Hematopoietic multipotent progenitor cell (in vitro differentiated cells): ENCODE measurements around the gene SMIM12. TPM values are rescaled to one million over a fixed set of nuclear protein-coding genes. Genes with fewer than 3 reads are reported as not detected.

Experiments
- DNase-seq, 3 donors: peaks; one replicate each; pipeline ENCODE4 v3.0.0-alpha.2; 2011 to 2015; ENCODE audit warnings: low read depth in 2 of 3, low spot score in 2 of 3
- total RNA-seq: library from RNA; depleted of rRNA; stranded (reverse); fragments of >200 nt; gene quantifications from one replicate; pipeline ENCODE4 v1.2.3, GENCODE V29; 2012

Gene SMIM12, protein sequence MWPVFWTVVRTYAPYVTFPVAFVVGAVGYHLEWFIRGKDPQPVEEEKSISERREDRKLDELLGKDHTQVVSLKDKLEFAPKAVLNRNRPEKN
- 40.7 TPM for total RNA-seq

DNA sequence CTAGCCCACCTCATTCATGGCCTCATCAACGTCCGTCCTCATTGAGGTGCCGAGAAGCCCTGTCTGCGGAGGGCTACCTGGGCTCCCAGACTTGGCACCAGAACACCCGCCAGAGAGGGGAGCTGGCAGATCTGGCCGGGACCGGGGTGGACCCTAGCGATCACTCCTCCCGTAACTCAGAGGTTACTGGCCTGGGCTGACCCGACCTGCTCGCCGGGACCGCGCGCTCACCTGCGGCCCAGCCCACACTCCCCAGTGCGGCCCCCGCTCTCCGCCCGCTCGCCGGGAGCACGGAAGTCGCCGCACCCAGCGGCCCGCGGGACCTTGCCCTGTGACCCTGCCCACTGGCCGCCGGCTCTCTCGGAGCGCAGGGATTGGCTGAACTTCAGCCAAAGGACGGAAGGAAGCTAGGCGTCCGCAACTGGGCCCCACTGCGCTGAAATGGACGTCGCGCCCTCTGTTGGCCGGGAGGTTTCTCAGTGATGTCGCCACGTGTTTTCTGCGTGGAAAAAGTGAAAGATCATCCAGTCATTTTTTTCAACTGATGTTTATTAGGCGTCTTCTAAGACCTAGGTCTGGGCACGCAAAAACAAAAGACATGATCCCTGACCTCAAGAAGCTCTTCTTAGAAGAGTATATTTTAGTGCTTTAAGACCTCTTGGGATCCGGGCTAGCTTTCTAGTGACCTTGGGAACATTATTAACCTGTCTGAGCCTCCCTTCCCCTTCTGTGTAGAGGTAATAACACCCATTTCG is at the start of gene SMIM12:
TSS of gene SMIM12 (minus strand) at position 304 of the 755 bp plus-strand sequence. CDS start 3,772 bp downstream, outside the sequence.
- peak; percentile 75 to 94 (median 90) for DNase-seq

DNA sequence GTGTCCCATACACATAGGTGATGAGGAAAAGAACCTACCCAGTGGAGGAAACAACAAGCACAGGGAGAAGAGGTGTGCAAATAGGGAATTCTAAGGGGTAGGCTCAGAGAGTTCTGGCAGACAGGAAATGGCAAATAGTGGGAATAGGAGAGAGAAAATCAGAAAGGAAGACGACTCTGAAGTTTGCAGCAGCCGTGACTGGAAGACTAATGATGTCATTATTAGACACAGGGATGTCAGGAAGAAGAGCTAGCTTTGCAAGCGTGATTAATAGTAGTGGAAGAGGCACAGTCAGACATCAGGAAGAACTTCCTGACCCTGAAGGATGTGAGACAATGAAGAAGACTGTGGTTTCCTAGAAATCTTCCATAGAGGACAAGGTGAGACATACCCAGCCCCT is 48.8 kb upstream of the SMIM12 start:
- DNase-seq, result no peak

DNA sequence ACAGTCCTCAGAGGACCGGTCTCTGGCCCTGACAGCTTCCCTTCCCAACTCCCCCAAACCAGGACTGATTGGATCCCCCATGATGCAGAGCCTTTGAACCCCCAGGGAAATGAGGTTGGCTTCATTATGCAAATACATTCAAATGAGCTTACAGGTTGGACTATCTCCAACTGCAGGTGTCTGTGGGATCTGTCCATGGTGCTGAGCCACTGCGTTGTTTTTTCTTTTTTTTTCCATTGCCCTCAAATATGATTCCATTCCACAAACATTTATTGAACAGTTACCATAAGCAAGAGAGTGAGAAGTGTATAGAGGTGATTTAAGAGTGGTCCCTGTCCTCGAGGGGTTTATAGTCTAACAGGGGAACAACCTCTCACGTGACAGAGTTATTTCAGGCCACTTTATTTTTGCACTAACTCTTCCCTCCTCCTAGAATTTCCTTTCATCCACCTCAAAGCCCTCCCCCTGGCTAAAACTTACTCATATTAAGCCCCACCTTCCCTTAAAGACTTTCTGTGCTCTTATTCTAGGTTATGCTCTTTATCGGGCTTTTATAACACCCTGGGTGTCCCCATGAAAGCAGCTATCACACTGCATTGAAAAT is 48.0 kb upstream of the SMIM12 start:
- peak in 1 of 3 donors; percentile 41 for DNase-seq

DNA sequence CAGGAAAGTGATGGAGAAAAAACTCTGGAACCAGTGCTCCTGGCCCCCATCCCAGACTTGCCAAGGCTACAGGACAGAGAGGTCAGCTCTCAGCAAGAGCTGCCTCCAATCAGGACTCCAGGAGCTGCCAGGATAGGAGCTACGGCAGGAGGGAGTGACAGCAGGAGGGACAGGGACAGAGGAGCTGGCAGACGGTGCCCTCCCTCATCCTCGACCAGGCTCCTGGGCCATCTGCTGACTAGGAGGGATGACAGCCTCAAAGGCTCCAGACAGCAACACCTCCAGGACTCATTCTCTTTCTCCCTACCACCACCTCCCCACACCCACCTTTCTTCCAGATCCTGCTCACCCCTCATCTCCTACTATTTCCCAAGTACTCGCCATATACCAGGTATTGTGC is 47.2 kb upstream of the SMIM12 start:
- no peak for DNase-seq

DNA sequence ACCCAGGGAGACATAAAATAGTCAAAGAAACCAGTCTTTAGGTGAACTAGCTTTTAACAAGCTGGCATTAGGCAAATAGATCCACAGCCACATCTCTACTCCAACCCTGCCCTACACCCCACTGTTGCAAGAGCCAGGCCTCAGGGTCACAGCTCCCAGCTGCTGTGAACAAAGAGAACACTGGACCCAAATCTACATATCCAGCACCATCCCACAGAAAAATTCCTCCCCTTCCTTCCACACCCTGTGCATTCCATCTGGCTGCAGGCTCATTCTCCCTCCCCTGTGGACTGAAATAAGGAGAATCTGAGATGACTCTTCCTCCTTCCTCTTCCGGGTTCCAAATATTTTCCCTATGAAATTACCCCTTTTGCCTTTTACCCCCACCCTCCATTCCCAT is 46.7 kb upstream of the SMIM12 start:
- DNase-seq, result no peak

DNA sequence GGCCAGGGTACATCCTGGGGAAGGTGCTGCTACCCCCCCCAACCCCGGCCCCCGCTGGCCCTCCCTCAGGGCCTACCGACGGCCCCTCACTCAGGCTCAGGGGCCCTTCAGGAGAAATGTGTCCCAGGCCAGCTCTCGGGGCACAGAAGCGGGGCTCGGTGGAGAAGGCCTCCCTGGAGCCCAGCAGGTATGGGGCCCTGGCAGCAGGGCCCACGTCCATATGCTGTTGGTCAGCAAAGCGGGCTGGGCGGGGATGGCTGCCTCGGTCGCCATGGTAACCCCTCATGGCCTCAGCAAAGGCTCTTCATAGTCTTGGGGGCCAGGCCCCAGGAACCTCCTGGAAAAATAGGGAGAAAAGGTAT is 45.5 kb upstream of the SMIM12 start:
- no peak for DNase-seq

DNA sequence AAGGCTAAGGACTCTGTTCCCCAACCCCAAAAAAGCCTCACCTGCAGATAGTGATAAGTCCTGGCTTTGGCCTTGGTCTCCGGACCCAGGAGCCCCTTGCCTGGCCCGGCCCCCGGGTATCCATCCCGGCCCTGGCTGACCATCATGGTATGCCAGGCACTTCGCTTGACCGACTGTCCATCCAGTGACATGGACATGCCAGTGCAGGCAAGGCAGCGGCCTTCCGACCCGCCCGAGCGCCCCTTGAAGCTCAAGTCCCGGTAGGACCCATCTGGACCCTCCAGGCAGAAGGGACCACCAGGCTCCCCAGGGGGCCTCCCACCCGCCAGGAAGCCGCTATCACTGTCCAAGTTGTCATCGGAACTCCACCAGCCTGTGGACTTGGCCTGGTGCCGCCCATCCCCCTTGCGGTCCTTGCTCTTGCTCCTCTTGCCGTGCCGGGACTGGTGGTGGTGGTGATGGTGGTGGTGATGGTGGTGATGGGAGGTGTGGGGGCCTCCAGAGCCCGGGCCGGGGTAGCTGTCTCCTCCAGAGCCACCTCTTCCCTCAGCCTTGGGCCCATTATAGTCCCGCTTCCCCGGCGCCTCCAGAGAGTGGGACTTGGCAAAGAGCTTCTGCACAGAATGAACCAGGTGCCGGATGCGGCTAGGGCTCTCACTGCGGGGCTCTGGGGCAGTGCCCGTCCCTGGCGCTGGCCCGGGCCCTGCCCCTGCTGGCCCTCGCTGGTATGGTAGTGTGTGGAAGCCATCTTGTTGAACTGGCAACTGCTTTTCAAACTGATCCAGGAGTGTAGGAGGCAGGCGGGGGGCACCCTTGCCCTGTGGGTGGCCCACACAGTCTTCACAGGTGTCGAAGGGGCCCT is 44.9 kb upstream of the SMIM12 start:
- no peak for DNase-seq

DNA sequence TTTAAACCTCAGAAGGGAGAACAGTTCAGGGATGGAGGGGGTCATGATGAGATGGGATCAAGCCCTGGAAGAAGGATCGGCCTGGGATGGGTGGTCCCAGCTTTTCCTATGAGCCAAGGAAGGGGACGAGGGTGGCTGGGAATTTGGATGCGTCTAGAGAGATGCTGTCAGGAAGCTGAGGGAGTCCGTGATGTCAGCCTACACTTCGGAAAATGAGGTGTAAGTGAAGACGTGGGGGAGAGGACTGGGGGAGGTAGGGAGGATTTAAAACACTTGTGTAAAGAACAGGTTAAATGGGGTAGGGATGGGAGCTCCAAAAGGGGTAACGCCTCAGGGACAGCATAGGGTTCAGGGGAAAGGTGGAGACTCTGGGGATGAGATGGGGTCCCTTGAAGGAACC is 42.4 kb upstream of the SMIM12 start:
- DNase-seq, result no peak

DNA sequence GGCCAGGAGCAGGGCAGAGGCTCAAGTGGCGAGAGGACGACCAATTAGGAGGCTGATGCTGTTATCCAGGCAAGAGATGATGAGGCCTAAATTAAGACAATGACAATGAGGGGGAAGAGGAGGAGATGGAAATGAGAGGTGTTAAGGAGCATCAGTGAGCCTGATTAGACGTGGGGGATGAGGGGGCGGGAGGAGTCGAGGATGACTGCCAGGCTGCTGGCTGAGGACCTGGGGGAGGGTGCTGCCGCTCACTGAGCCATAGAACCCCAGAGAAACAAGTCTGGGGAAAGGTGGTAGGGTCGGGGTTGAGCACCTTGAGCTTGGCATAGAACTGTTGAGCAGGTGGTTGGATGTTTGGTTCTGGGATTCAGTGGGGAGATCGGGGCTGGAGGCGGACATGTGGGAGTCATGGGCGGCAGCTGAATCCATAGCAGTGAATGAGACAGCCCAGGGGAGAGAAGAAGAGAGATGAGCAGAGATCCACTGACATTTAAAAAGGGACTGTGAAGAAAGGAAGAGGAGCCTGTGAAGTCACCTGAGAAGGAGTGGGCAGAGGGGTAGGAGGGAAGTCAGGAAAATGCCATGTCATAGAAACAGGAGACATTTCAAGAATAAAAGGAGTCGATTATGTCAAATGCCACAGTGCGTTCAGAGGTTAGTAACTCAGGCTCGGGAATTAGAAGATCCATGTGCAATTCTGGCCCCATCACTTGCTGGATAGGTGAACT is 41.4 kb upstream of the SMIM12 start:
- DNase-seq, result no peak

DNA sequence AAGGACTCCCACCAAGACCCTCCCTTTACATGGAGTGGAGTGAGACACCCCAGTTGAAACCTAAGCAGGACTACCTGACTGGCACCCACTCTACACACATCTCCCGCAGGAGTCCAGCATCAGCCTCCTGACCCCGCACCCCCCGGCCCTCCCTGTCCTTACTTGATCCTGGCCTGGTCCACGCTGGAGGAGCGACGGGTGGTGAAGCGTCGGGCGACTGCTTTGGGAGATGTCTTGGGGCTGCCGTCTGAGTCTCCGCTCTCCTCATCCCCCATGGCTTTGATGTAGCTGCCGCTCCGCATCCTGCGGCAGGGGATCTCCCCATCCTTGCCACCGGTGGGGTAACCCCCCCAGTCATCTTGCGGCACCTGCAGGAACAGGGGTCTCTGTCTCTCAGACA is 40.4 kb upstream of the SMIM12 start:
- no peak for DNase-seq

DNA sequence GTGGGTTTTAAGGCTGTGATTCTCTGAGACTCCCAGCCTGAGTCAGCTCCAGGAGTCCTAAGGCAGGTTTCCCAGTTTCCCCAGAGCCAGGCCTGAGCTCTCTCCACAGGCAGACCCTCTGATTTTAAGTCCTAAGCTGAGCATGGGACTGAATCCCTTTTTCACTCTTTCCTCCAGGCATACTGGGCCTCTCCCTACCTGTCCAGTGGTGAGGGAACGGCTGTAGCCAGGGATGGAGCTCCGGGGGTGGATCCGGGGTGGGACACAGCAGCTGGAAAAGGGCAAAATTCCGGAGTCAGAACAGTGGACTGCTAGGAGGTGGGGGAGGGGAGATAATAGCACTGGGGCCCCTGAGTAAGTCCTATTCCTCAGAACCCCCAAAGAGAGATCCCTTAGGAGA is 39.9 kb upstream of the SMIM12 start:
- DNase-seq, result no peak

DNA sequence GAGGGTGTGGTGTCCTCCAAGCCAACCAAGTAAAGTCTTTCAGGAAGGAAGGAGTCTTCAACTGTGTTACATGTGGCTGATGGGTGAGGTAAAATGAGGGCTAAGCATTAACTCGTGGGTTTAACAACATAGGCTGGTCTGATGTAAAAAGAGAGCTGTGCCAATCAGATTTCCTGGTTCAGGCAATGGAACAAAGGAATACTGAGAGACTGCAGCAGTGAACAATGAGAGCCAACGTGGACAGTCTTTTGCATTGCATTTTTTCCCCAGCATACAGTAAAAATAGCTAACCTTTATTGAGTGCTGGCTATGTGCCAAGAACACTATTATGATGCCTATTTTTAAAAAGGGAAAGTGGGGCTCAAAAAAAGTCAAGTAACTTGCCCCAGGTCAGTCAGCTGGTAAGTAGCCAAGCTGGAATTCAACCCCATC is 38.8 kb upstream of the SMIM12 start:
- DNase-seq, result no peak

DNA sequence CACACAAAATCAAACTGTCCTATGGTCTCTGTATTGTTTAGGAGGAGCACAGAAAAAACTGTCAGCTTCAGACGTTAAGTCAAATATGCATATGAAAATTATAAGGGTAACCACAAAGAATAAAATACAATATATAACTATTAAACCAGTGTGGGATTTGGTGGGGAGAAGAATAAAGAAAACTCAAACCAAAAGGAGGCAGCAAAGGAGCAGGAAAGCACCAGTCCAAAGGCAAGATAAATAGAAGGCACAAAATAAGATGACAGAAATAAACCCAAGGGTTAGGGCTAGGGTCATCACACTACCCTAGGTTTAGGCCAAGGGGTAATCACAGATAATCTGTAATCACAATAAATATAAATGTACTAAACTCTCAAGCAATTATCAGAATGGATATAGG is 37.1 kb upstream of the SMIM12 start:
- peak in 1 of 3 donors; percentile 26 for DNase-seq

DNA sequence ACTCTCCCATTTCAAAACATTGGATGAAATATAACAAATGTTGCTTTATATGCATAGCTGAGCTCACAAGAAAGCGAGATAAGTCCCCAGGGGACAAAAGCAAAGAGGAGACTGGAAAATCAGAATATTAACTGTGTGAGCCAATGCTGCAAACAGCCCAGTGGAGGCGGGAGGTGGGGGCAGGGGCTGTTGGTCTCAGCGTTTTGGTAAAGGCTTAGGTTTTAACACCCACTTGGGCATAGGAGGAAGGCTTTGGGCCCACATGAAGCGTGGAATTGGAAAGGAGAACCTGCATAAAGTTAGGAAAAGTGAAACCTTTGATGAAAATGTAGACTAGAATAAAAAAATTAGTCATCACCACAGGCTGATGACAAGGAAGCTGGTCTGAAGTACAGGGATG is 30.2 kb upstream of the SMIM12 start:
- no peak for DNase-seq

DNA sequence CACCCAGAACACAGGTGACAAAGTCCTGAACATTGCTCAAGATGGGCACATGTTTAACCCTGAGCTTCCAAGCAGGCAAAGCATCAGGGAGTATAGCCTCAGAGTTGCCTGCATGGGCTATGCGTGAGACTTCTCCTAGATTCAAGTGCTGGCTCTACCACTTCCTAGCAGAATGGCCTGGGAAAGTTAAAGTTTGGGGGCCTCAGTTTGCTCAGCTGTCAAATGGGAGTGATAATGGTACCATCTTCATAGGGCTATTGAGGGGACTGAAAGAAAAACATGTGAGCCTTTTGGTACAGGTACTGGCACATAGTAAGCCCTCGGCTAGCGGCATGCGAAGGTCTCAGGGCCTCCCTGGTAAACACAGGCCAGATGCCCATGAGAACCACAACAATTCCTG is 28.0 kb upstream of the SMIM12 start:
- no peak for DNase-seq

DNA sequence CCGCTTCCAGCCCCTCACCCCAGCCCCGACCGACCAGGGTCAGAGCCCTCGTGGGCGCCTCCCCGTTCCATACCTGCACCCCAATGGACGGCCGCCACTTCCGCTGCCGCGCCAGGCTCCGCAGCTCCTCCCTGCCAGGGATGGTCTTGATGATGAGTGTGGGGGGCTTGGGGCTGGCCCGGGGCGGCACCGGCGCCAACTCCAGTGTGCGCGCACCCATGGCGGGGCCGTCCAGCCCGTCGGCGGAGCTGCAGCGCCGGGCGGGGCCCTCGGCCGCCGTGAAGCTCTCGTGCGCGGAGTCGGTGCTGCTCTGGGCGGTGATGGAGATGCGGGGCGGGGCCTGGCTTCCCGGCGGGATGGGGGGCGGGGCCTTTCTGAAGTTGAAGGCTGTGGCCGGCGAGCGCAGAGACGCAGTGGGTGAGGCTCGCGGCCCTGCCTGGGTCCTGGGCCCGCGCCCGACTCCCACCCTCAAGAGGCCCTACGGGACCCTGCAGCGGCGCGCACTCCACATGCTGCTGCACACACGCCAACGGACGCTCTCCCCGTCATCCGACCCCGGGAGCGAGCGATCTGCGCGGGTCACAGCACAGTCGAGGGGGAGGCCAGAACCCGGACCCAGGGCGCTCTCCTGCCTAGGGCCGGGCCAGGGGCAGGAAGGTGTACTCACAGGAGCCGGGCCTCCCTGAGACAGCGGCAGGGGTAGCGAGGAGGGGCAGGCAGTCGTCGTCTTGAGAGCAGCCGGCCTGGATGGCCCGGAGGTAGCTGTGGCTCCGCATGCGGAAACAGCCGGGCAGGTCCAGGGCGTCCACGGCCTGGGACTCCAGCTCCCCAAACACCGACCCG is 26.1 kb upstream of the SMIM12 start:
- DNase-seq, result no peak

DNA sequence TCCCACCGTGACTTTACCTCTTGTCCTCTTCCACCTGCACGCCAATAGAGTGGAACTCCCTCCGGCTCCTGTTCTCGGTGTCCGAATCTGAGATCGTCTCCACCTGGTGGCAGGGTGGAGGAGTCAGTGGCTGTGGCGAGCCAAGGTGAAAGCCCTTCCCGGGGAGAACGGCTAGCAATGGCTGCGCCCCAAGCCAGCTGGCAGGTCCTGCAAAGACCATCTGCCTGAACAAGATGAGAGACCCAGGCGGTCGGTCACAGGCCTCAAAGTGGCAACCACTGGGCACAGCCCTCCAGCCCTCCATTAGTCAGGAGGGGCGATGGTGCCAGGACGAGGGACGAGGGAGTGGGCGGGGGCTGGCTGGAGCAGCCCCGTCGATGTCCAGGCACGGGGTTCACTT is 25.4 kb upstream of the SMIM12 start:
- DNase-seq, result no peak

DNA sequence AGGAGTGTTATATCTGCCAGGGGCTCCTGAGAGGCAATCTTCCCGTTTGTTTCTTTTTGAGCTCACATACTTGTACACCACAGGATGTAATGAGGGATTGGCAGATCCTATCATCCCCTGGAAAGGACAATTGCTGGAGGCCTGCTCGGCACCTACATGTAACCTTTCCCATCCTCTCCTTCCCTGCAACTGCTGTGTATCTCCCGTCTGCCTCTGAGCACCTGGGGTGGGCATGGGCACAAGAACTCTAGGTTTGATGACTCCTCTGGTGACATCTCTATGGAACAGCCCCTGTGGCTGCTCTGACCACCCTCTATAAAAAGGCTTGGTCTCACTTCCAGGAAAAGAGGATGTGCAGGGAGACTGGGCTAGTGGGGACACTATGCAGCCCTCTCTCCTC is 25.0 kb upstream of the SMIM12 start:
- DNase-seq, result no peak

DNA sequence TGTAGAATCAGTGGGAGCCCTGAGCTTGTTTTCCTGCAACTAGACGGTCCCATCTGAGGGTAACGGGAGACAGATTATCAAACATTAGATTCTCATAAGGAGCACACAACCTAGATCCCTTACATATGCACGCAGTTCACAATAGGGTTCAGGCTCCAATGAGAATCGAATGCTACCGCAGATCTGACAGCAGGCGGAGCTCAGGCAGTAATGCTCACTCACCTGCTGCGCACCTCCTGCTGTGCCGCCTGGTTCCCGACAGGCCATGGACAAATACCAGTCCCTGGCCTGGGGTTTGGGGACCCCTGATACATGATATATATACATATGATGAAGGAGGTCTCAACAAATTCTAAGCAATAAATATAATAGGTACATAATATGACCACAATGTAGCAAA is 19.7 kb upstream of the SMIM12 start:
- DNase-seq, result no peak

DNA sequence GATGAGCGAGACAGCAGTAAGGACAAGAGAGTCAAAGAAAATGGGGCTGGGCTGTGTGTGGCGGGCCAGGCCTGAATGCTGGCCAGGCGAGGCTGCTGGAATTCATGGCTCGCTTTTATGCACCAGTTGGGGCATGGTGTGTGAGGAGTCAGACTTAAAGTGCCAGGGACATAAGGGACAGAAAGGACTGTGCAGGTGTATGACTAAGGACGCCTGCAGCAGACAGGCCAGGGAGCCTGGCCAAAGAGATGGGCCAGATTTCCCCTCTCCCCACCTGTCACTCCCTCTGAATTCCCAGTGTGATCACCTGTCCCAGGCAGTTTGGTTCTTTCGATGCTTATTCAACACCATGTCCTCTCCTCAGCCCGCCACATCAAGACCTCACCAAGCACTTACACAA is 16.9 kb upstream of the SMIM12 start:
- no peak for DNase-seq
